VCaP (cell line): ENCODE data around the gene RBM28.

Experiments used
- H3K27ac ChIP-seq: fragments of 450-650 bp; 2 replicates; pipeline ENCODE4 v1.5.1; 2017
- CTCF ChIP-seq: fragments of 450-650 bp; conservative IDR thresholded peaks from 2 replicates; pipeline ENCODE4 v1.5.1; 2017; ENCODE audit warnings: mild to moderate bottlenecking, moderate library complexity

RBM28 gene

GRCh38 chr7:128254470-128254869 is 89.2 kb downstream of the RBM28 start:
- TF ChIP-seq CTCF, result no peak
- H3K27ac ChIP-seq, result no peak overlapping the region

- no peak for TF ChIP-seq CTCF
- H3K27ac ChIP-seq, result no peak overlapping the region
Measured at GRCh38 chr7:128253701-128254100, 90.0 kb downstream of the RBM28 start.

GRCh38 chr7:128251337-128251736 is 92.4 kb downstream of the RBM28 start:
- H3K27ac ChIP-seq, result no peak overlapping the region
- TF ChIP-seq CTCF, result no peak
